HepG2 (cell line): ENCODE results near the gene LOC128125822.
"Not testable (repeated sequence)": the region's sequence is repeated elsewhere in the genome, so short reads cannot be mapped to it uniquely, and the experiment has no call there.

ENCODE experiments used
- ATAC-seq: fragments of 200-7000 bp; cut with Tn5 transposase; 3 replicates; pipeline ENCODE4 v1.9.1; 2020; ENCODE audit warnings: mild to moderate bottlenecking, moderate library complexity
- BruUV-seq: library from RNA; stranded (reverse); fragments of 400-500 nt; replicated peaks from 2 replicates; lab custom pipeline; 2021; lab: Mats Ljungman, UMichigan
- CTCF ChIA-PET: fragments of 300-600 bp; formaldehyde crosslinking; extraction: SDS; loops from one replicate; lab custom pipeline; 2021; ENCODE audit warnings: low total read pairs, inconsistent platforms, low intra/inter-chr PET ratio; lab: Yijun Ruan, JAX
- POLR2A ChIA-PET: fragments of 350-600 bp; sonication (Branson Sonifier 250); formaldehyde crosslinking; loops from one replicate; lab custom pipeline; 2020; ENCODE audit warnings: antibody characterized with exemption, inconsistent platforms; lab: Yijun Ruan, JAX
- DNase-seq: peaks from one replicate; pipeline ENCODE4 v3.0.0-alpha.2; 2015; ENCODE audit warnings: low spot score
- FAIRE-seq: peaks from 3 replicates; lab custom pipeline; 2011; peaks lifted over from hg19 to GRCh38; lab: Jason Lieb, UNC
- H2AFZ ChIP-seq: one replicate; pipeline ENCODE4 v1.6.1; 2011; ENCODE audit warnings: low read length, inconsistent platforms
- H3K27ac ChIP-seq: fragments of 300-600 bp; 3 replicates; pipeline ENCODE4 v1.8.0; 2011; ENCODE audit warnings: mixed run types, mild to moderate bottlenecking, mixed read lengths, low read length, inconsistent platforms; ENCODE audit not compliant: insufficient read depth; ENCODE audit errors: extremely low read length
- H3K27me3 ChIP-seq, 2 experiments: fragments of 200-600 bp in 1 of 2; 2 replicates in 1 of 2; 3 replicates in 1 of 2; pipeline versions ENCODE4 v1.6.0 to v1.8.0; 2011; ENCODE audit warnings: low read length in 2 of 2, mild to moderate bottlenecking in 2 of 2, moderate library complexity in 2 of 2, inconsistent platforms in 1 of 2; ENCODE audit not compliant: insufficient read depth in 2 of 2, control insufficient read depth in 1 of 2
- H3K36me3 ChIP-seq, 2 experiments: fragments of 200-600 bp in 1 of 2; replicated peaks in 1 of 2; 2 replicates in 1 of 2; 3 replicates in 1 of 2; pipeline versions ENCODE4 v1.5.1 to v1.8.0; 2011; ENCODE audit warnings: low read length in 2 of 2, inconsistent platforms in 1 of 2; ENCODE audit not compliant: insufficient read depth in 2 of 2, control insufficient read depth in 1 of 2
- H3K4me1 ChIP-seq: 2 replicates; pipeline ENCODE4 v1.5.1; 2012; ENCODE audit warnings: low read length, inconsistent platforms; ENCODE audit not compliant: insufficient read depth
- H3K4me2 ChIP-seq: 2 replicates; pipeline ENCODE4 v1.6.0; 2011; ENCODE audit warnings: low read depth, low read length, inconsistent platforms
- H3K4me3 ChIP-seq, 3 experiments: fragments of 200-600 bp in 1 of 3; sonication (generic), shearing (Covaris generic) in 1 of 3; replicated peaks in 1 of 3; 2 replicates each; pipeline ENCODE4 v1.5.1; 2011 to 2016; ENCODE audit warnings: low read length in 3 of 3, inconsistent platforms in 2 of 3, low read depth in 2 of 3, mild to moderate bottlenecking in 2 of 3, control low read depth in 1 of 3, mixed read lengths in 1 of 3; ENCODE audit not compliant: insufficient read depth in 1 of 3
- H3K79me2 ChIP-seq: one replicate; pipeline ENCODE4 v1.6.1; 2011; ENCODE audit warnings: low read length, inconsistent platforms; ENCODE audit not compliant: insufficient read depth
- H3K9ac ChIP-seq: 2 replicates; pipeline ENCODE4 v1.6.0; 2011; ENCODE audit warnings: mild to moderate bottlenecking, low read depth, low read length, inconsistent platforms; ENCODE audit not compliant: insufficient read depth
- H3K9me3 ChIP-seq: 2 replicates; pipeline ENCODE4 v1.5.1; 2012; ENCODE audit warnings: mild to moderate bottlenecking, low read length
- H4K20me1 ChIP-seq: 2 replicates; pipeline ENCODE4 v1.6.0; 2011; ENCODE audit warnings: inconsistent platforms, mild to moderate bottlenecking, low read length, moderate library complexity; ENCODE audit not compliant: insufficient read depth
- DNMT1 ChIP-seq: sonication (generic); formaldehyde crosslinking; IDR thresholded peaks from 2 replicates; pipeline ENCODE4 v1.5.1; 2020; ENCODE audit warnings: mild to moderate bottlenecking, missing genetic modification reagents
- KDM5A ChIP-seq: fragments of 200-600 bp; sonication (generic); IDR thresholded peaks from 2 replicates; pipeline ENCODE4 v1.7.0; 2018; ENCODE audit warnings: antibody characterized with exemption, mild to moderate bottlenecking, low read length, borderline replicate concordance
- POLR2AphosphoS2 ChIP-seq: IDR thresholded peaks from 2 replicates; pipeline ENCODE4 v1.6.1; 2011; ENCODE audit warnings: low read depth, low read length, improper control_type of control experiment
- POLR2AphosphoS5 ChIP-seq: IDR thresholded peaks from 2 replicates; pipeline ENCODE4 v1.6.1; 2012; ENCODE audit warnings: low read depth, low read length
- POLR2G ChIP-seq: fragments of 200-400 bp; formaldehyde crosslinking; IDR thresholded peaks from 2 replicates; pipeline ENCODE4 v1.6.1; 2018; ENCODE audit warnings: mild to moderate bottlenecking, low read depth, low read length, moderate library complexity
- RARA ChIP-seq: IDR thresholded peaks from 2 replicates; pipeline ENCODE4 v1.6.1; 2016; ENCODE audit warnings: missing genetic modification reagents, missing compliant biosample characterization
- SUZ12 ChIP-seq: fragments of 150-350 bp; IDR thresholded peaks from 2 replicates; pipeline ENCODE4 v1.6.1; 2014; ENCODE audit warnings: low read depth, low read length
- ZBTB42 ChIP-seq: sonication (generic); formaldehyde crosslinking; IDR thresholded peaks from 2 replicates; pipeline ENCODE4 v1.5.0; 2020; ENCODE audit warnings: mild to moderate bottlenecking, missing genetic modification reagents
- ZNF3 ChIP-seq: IDR thresholded peaks from 2 replicates; pipeline ENCODE4 v1.7.0; 2017; ENCODE audit warnings: inconsistent platforms
- WGBS: methylation state at CpG from one replicate; pipeline ENCODE4 v1.1.6; 2017; ENCODE audit warnings: low lambda C conversion rate; 5-methylcytosine and 5-hydroxymethylcytosine counted together
- in situ Hi-C: cut with HindIII; loops from 2 replicates; pipeline ENCODE4 v1.10.0; 2017; ENCODE audit warnings: low pct_unique_long_range_greater_than_20kb; ENCODE audit not compliant: extremely low pct_ligation_motif_present
- intact Hi-C: fragments of 100-400 bp; cut with micrococcal nuclease; formaldehyde crosslinking; loops from one replicate; pipeline ENCODE4 v1.10.0; 2022; ENCODE audit not compliant: unreplicated experiment
- TF ChIP-seq, protein P1 (sequence below): sonication (generic); formaldehyde crosslinking; IDR thresholded peaks from 2 replicates; pipeline ENCODE4 v1.4.0; 2020; ENCODE audit warnings: missing genetic modification reagents

LOC128125822 gene

DNA sequence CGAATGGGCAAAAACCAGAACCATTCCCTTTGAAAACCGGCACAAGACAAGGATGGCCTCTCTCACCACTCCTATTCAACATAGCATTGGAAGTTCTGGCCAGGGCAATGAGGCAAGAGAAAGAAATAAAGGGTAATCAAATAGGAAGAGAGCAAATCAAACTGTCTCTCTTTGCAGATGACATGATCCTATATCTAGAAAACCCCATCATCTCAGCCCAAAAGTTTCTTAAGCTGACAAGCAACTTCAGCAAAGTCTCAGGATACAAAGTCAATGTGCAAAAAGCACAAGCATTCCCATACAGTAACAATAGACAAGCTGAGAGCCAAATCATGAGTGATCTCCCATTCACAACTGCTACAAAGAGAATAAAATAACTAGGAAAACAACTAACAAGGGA, 13.4 kb downstream of the LOC128125822 start:
- 0 out of 3 replicates have a peak, but pooled peaks have one; percentile 3 for ATAC-seq
- intact Hi-C loops, H3K27ac ChIP-seq, in situ Hi-C loops, H3K36me3 ChIP-seq, POLR2A ChIA-PET, H3K27me3 ChIP-seq, H3K4me3 ChIP-seq, H3K4me2 ChIP-seq, H3K9me3 ChIP-seq, FAIRE-seq, H2AFZ ChIP-seq, CTCF ChIA-PET, H3K9ac ChIP-seq, H3K79me2 ChIP-seq, DNase-seq, BruUV-seq: not testable (repeated sequence)
- peaks cover 18% of the 10 kb centered on the region for H4K20me1 ChIP-seq
- H3K4me1 ChIP-seq: peaks cover 17% of the 10 kb centered on the region
- WGBS: 21% methylated on average over 2 of the region's 2 CpGs
- TF ChIP-seq POLR2G (peak; percentile 31; the same call in 1 of the 2 replicates), POLR2AphosphoS2 (peak; percentile 47; the same call in 1 of the 2 replicates), POLR2AphosphoS5 (0 out of 2 replicates have a peak, but pooled peaks have one; percentile 13)

DNA sequence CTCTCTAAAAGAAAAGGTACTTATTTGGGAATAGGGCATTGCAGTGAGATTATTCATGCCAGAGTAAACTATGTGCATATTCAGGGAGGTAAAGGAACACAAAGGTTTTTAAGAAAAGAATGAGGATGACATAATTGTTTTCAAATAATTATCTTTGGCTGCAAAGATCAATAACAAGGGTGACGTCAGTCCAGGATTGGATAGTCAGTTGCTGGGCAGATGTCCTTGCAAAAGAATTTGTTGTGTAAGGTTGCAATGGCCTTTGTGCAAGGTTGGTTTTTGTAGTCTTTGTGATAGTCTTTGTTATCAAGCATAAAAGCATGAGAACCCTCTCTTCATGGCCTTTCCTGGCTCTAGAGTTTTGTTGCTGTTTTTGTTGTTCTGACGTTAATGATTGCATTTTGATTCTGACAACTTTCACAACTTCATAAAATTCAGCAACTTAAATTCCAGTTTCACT, 17.7 kb downstream of the LOC128125822 start:
- H3K36me3 ChIP-seq: no peaks in the 10 kb centered on the region
- WGBS: 11% methylated on average over 2 of the region's 2 CpGs
- no peak overlapping the region for H3K4me3 ChIP-seq
- H2AFZ ChIP-seq: no peak overlapping the region
- FAIRE-seq: peak; percentile 21
- peak; percentile 65 for ATAC-seq
- no peaks in the 10 kb centered on the region for H3K27me3 ChIP-seq
- ChIA-PET CTCF (no interaction called here), POLR2A (interaction anchor here (0.9 kb wide), 1 partner anchor 17 kb away, joined by 3 read pairs; no protein-coding TSS in a partner anchor)
- no peaks in the 10 kb centered on the region for H3K9me3 ChIP-seq
- peak overlapping the region; percentile 54 for H3K27ac ChIP-seq
- H3K79me2 ChIP-seq: no peaks in the 10 kb centered on the region
- peak overlapping the region; percentile 26 for H3K4me2 ChIP-seq
- no peak overlapping the region for H3K9ac ChIP-seq
- in situ Hi-C loops: no loop called here
- peaks cover 21% of the 10 kb centered on the region for H3K4me1 ChIP-seq
- BruUV-seq: no TSS peak
- intact Hi-C loops: no loop called here
- H4K20me1 ChIP-seq: no peaks in the 10 kb centered on the region
- peak; percentile 95 for DNase-seq
- TF ChIP-seq ZNF3 (CRISPR knock-in tag): peak; percentile 77; the same call in 1 of the 2 replicates
- TF ChIP-seq KDM5A: no peak
- no peak for TF ChIP-seq SUZ12
- no peak for TF ChIP-seq DNMT1 (CRISPR knock-in tag)
- TF ChIP-seq RARA (CRISPR knock-in tag): 0 out of 2 replicates have a peak, but pooled peaks have one; percentile 57
- TF ChIP-seq, protein P1, sequence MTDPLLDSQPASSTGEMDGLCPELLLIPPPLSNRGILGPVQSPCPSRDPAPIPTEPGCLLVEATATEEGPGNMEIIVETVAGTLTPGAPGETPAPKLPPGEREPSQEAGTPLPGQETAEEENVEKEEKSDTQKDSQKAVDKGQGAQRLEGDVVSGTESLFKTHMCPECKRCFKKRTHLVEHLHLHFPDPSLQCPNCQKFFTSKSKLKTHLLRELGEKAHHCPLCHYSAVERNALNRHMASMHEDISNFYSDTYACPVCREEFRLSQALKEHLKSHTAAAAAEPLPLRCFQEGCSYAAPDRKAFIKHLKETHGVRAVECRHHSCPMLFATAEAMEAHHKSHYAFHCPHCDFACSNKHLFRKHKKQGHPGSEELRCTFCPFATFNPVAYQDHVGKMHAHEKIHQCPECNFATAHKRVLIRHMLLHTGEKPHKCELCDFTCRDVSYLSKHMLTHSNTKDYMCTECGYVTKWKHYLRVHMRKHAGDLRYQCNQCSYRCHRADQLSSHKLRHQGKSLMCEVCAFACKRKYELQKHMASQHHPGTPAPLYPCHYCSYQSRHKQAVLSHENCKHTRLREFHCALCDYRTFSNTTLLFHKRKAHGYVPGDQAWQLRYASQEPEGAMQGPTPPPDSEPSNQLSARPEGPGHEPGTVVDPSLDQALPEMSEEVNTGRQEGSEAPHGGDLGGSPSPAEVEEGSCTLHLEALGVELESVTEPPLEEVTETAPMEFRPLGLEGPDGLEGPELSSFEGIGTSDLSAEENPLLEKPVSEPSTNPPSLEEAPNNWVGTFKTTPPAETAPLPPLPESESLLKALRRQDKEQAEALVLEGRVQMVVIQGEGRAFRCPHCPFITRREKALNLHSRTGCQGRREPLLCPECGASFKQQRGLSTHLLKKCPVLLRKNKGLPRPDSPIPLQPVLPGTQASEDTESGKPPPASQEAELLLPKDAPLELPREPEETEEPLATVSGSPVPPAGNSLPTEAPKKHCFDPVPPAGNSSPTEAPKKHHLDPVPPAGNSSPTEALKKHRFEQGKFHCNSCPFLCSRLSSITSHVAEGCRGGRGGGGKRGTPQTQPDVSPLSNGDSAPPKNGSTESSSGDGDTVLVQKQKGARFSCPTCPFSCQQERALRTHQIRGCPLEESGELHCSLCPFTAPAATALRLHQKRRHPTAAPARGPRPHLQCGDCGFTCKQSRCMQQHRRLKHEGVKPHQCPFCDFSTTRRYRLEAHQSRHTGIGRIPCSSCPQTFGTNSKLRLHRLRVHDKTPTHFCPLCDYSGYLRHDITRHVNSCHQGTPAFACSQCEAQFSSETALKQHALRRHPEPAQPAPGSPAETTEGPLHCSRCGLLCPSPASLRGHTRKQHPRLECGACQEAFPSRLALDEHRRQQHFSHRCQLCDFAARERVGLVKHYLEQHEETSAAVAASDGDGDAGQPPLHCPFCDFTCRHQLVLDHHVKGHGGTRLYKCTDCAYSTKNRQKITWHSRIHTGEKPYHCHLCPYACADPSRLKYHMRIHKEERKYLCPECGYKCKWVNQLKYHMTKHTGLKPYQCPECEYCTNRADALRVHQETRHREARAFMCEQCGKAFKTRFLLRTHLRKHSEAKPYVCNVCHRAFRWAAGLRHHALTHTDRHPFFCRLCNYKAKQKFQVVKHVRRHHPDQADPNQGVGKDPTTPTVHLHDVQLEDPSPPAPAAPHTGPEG: no peak
- TF ChIP-seq ZBTB42 (CRISPR knock-in tag): no peak
